Vagina (tissue), 2 donors: ENCODE measurements around the gene NGEF.

Source experiments
- POLR2A ChIP-seq, 2 donors: fragments of 450-650 bp; IDR thresholded peaks; one replicate each; pipeline ENCODE4 v1.6.1; 2017; ENCODE audit warnings: antibody characterized with exemption in 2 of 2, mild to moderate bottlenecking in 2 of 2, moderate library complexity in 2 of 2
- POLR2AphosphoS5 ChIP-seq, 2 donors: sonication (generic); formaldehyde crosslinking; IDR thresholded peaks; one replicate each; pipeline ENCODE4 v1.9.0; 2017; ENCODE audit warnings: antibody characterized with exemption in 2 of 2, mild to moderate bottlenecking in 2 of 2, low read depth in 1 of 2; ENCODE audit not compliant: insufficient read depth in 1 of 2
- TF ChIP-seq, protein P1 (sequence below), 3 experiments: fragments of 450-650 bp in 2 of 3; fragments of 200-600 bp in 1 of 3; sonication (generic) in 1 of 3; IDR thresholded peaks; one replicate each; pipeline ENCODE4 v1.5.1; 2017 to 2019; ENCODE audit warnings: antibody characterized with exemption in 3 of 3, mild to moderate bottlenecking in 2 of 3, moderate library complexity in 2 of 3

DNA sequence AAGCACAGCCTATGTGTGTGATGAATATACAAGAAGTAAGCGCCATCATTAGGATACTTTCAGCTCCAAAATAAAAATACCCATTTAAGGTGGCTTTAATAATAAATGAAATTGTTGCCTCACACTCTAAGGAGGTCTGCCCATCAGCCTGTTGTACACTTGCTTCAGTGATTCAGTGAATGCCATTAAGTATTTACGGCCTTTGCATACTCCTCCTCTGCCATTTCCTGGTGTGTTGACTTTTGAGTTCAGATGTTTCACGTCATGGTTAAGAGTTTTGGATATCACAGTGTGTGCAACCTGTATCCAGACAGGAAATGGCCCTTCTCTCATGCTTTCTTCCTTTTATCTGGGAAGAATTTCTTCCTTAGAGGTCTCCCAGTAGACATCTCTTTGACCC, 181.6 kb downstream of the NGEF start:
- TF ChIP-seq POLR2A (IDR thresholded peaks at IDR 0.05): no peak
- TF ChIP-seq, protein P1, sequence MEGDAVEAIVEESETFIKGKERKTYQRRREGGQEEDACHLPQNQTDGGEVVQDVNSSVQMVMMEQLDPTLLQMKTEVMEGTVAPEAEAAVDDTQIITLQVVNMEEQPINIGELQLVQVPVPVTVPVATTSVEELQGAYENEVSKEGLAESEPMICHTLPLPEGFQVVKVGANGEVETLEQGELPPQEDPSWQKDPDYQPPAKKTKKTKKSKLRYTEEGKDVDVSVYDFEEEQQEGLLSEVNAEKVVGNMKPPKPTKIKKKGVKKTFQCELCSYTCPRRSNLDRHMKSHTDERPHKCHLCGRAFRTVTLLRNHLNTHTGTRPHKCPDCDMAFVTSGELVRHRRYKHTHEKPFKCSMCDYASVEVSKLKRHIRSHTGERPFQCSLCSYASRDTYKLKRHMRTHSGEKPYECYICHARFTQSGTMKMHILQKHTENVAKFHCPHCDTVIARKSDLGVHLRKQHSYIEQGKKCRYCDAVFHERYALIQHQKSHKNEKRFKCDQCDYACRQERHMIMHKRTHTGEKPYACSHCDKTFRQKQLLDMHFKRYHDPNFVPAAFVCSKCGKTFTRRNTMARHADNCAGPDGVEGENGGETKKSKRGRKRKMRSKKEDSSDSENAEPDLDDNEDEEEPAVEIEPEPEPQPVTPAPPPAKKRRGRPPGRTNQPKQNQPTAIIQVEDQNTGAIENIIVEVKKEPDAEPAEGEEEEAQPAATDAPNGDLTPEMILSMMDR (IDR thresholded peaks at IDR 0.05): no peak
- no peak for TF ChIP-seq POLR2AphosphoS5 (IDR thresholded peaks at IDR 0.05; ENCODE audit: insufficient read depth in 1 of 2, low read depth in 1 of 2)
